Karpas-422 (cell line): ENCODE data around the gene CGB3. TPM values are rescaled to one million over a fixed set of nuclear protein-coding genes. Genes with fewer than 3 reads are reported as not detected.
"Not testable (repeated sequence)": the region's sequence is repeated elsewhere in the genome, so short reads cannot be mapped to it uniquely, and the experiment has no call there.

ENCODE experiments used
- DNase-seq: peaks from one replicate; pipeline ENCODE4 v3.0.0-alpha.2; 2015
- H2AFZ ChIP-seq: fragments of 200-600 bp; sonication (generic); 2 replicates; pipeline ENCODE4 v1.6.1; 2014; ENCODE audit warnings: antibody characterized with exemption, low read length, mixed read lengths
- H3K27ac ChIP-seq: fragments of 200-600 bp; sonication (generic); 2 replicates; pipeline ENCODE4 v1.5.1; 2014; ENCODE audit warnings: mild to moderate bottlenecking, low read length, moderate library complexity
- H3K27me3 ChIP-seq: fragments of 200-600 bp; sonication (generic); 2 replicates; pipeline ENCODE4 v1.6.1; 2014; ENCODE audit warnings: low read length, mixed read lengths
- H3K36me3 ChIP-seq: fragments of 200-600 bp; sonication (generic); 2 replicates; pipeline ENCODE4 v1.6.1; 2014; ENCODE audit warnings: low read length, mixed read lengths; ENCODE audit not compliant: insufficient read depth
- H3K4me1 ChIP-seq: fragments of 200-600 bp; sonication (generic); 2 replicates; pipeline ENCODE4 v1.6.1; 2014; ENCODE audit warnings: mild to moderate bottlenecking, low read length, mixed read lengths
- H3K4me2 ChIP-seq: fragments of 200-600 bp; sonication (generic); 2 replicates; pipeline ENCODE4 v1.6.1; 2014; ENCODE audit warnings: low read length, low read depth, mild to moderate bottlenecking; ENCODE audit not compliant: poor library complexity, severe bottlenecking
- H3K4me3 ChIP-seq: fragments of 200-600 bp; sonication (generic); 2 replicates; pipeline ENCODE4 v1.5.1; 2014; ENCODE audit warnings: mild to moderate bottlenecking, antibody characterized with exemption, low read length, mixed read lengths
- H3K79me2 ChIP-seq: fragments of 200-600 bp; sonication (generic); 2 replicates; pipeline ENCODE4 v1.6.1; 2014; ENCODE audit warnings: mild to moderate bottlenecking, low read length, mixed read lengths
- H3K9ac ChIP-seq: fragments of 200-600 bp; sonication (generic); 2 replicates; pipeline ENCODE4 v1.6.0; 2014; ENCODE audit warnings: low read length
- H3K9me2 ChIP-seq: fragments of 200-600 bp; sonication (generic), shearing (Covaris generic); replicated peaks from 2 replicates; pipeline ENCODE4 v1.6.0; 2014; ENCODE audit warnings: mild to moderate bottlenecking, low read length, moderate library complexity; ENCODE audit not compliant: insufficient read depth
- H3K9me3 ChIP-seq: fragments of 300-700, 200-600 bp; sonication (generic); 2 replicates; pipeline ENCODE4 v1.6.1; 2014; ENCODE audit warnings: low read length, mixed read lengths
- H4K20me1 ChIP-seq: fragments of 200-600 bp; sonication (generic); 2 replicates; pipeline ENCODE4 v1.6.1; 2014; ENCODE audit warnings: mild to moderate bottlenecking, antibody characterized with exemption, low read length, low read depth; ENCODE audit not compliant: insufficient read depth
- total RNA-seq: library from RNA; depleted of rRNA; stranded (reverse); fragments of >200 nt; shearing (Covaris generic); gene quantifications from 2 replicates; pipeline ENCODE4 v1.2.3, GENCODE V29; 2014; ENCODE audit warnings: low replicate concordance

Gene CGB3
- total RNA-seq, 1 experiment from 2014 or later = not detected

GRCh38 chr19:49064029-49064629, 40.0 kb upstream of the CGB3 start:
- H3K9ac ChIP-seq = no peak overlapping the region
- no peaks in the 10 kb centered on the region for H3K27me3 ChIP-seq

GRCh38 chr19:49061445-49061844, 37.3 kb upstream of the CGB3 start:
- Histone ChIP-seq H3K9me2 (no peaks in the 10 kb centered on the region), H2AFZ (no peak overlapping the region), H3K4me2 (no peak overlapping the region), H3K4me1 (no peaks in the 10 kb centered on the region), H3K9ac (no peak overlapping the region), H3K9me3 (no peaks in the 10 kb centered on the region), H3K79me2 (no peaks in the 10 kb centered on the region), H3K36me3 (no peaks in the 10 kb centered on the region), H3K27me3 (no peaks in the 10 kb centered on the region), H4K20me1 (no peaks in the 10 kb centered on the region), H3K27ac (no peak overlapping the region), H3K4me3 (no peak overlapping the region)
- DNase-seq = no peak

More at GRCh38 chr19:49064029-49064629, 40.0 kb upstream of the CGB3 start:
- H3K36me3 ChIP-seq = no peaks in the 10 kb centered on the region
- H3K4me1 ChIP-seq = no peaks in the 10 kb centered on the region
- H4K20me1 ChIP-seq = no peaks in the 10 kb centered on the region
- H3K9me2 ChIP-seq = 0 out of 2 replicates have a peak, but pooled peaks cover under 1% of the 10 kb centered on the region
- H3K79me2 ChIP-seq = no peaks in the 10 kb centered on the region
- no peak overlapping the region for H3K4me3 ChIP-seq
- no peak overlapping the region for H2AFZ ChIP-seq
- DNase-seq = no peak
- H3K27ac ChIP-seq = no peak overlapping the region
- no peak overlapping the region for H3K4me2 ChIP-seq
- no peaks in the 10 kb centered on the region for H3K9me3 ChIP-seq

DNA sequence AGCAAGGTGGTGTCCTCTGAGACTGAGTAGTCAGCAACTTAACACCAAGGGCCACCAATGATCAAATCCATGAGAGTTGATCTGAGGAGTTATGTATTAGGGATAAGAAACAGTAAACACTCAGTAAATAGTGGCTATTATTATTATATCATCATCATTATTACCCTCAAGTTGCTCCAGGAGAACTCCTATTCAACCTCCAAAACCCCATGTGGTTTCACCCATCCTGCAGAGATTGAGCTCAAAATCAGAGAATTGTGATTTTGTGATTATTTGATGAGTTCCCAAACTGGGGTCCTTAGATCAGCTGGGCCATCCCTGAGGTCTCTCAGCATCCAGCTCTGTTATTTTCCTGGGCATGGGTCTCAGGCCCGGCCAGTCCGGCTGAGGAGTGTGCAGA, 36.9 kb upstream of the CGB3 start:
- H3K27me3 ChIP-seq = no peaks in the 10 kb centered on the region
- H3K27ac ChIP-seq = no peak overlapping the region
- H3K9me3 ChIP-seq = no peaks in the 10 kb centered on the region
- H2AFZ ChIP-seq = no peak overlapping the region
- H3K4me3 ChIP-seq = no peak overlapping the region
- H3K36me3 ChIP-seq = no peaks in the 10 kb centered on the region
- no peaks in the 10 kb centered on the region for H3K4me1 ChIP-seq
- H3K9me2 ChIP-seq = no peaks in the 10 kb centered on the region
- no peaks in the 10 kb centered on the region for H4K20me1 ChIP-seq
- H3K79me2 ChIP-seq = no peaks in the 10 kb centered on the region
- no peak overlapping the region for H3K4me2 ChIP-seq
- H3K9ac ChIP-seq = no peak overlapping the region
- no peak for DNase-seq

DNA sequence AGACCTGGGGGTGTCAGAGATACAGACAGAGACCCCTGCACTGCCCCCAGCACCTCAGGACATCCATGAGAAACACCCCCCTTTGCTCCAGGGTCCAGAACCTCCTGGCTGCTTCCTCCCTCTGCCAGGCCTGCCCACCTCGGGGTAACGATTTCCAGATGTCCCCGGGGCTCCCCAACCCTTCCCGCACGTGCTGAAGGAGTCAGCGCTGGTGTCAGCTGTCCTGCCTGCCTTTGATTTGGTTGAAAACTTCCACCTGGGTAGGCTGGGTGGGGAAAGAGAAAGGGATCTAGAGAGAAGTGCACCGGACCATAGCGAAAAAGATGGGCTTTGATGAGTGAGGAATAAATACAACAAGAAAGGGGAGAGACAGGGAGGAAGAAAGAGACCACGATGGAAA, 34.9 kb upstream of the CGB3 start:
- no peaks in the 10 kb centered on the region for H3K9me3 ChIP-seq
- H3K4me1 ChIP-seq = no peaks in the 10 kb centered on the region
- no peak overlapping the region for H3K27ac ChIP-seq
- no peak overlapping the region for H3K4me3 ChIP-seq
- no peaks in the 10 kb centered on the region for H3K9me2 ChIP-seq
- DNase-seq = no peak
- no peaks in the 10 kb centered on the region for H3K27me3 ChIP-seq
- H3K9ac ChIP-seq = no peak overlapping the region
- no peaks in the 10 kb centered on the region for H4K20me1 ChIP-seq
- no peaks in the 10 kb centered on the region for H3K79me2 ChIP-seq
- H3K4me2 ChIP-seq = no peak overlapping the region
- H3K36me3 ChIP-seq = no peaks in the 10 kb centered on the region
- H2AFZ ChIP-seq = no peak overlapping the region

GRCh38 chr19:49058562-49058961, 34.4 kb upstream of the CGB3 start:
- H3K4me1 ChIP-seq = no peaks in the 10 kb centered on the region
- H4K20me1 ChIP-seq = no peaks in the 10 kb centered on the region
- H2AFZ ChIP-seq = no peak overlapping the region
- H3K9me2 ChIP-seq = no peaks in the 10 kb centered on the region
- no peak overlapping the region for H3K27ac ChIP-seq
- no peaks in the 10 kb centered on the region for H3K79me2 ChIP-seq
- H3K4me2 ChIP-seq = no peak overlapping the region
- H3K4me3 ChIP-seq = no peak overlapping the region
- no peak overlapping the region for H3K9ac ChIP-seq
- no peaks in the 10 kb centered on the region for H3K36me3 ChIP-seq
- H3K27me3 ChIP-seq = no peaks in the 10 kb centered on the region
- no peaks in the 10 kb centered on the region for H3K9me3 ChIP-seq
- DNase-seq = peak; percentile 77

- Histone ChIP-seq H3K9me2 (no peaks in the 10 kb centered on the region), H3K9me3 (no peaks in the 10 kb centered on the region), H2AFZ (no peak within 1 kb of the TSS), H3K27ac (no peak within 1 kb of the TSS), H3K27me3 (no peaks in the 10 kb centered on the region), H3K36me3 (no peaks in the 10 kb centered on the region), H4K20me1 (no peaks in the 10 kb centered on the region), H3K4me1 (no peaks in the 10 kb centered on the region), H3K9ac (no peak within 1 kb of the TSS), H3K4me2 (no peak within 1 kb of the TSS), H3K4me3 (no peak within 1 kb of the TSS), H3K79me2 (no peaks in the 10 kb centered on the region)
- DNase-seq = no peak
Measured at GRCh38 chr19:49057636-49058234, 33.6 kb upstream of the CGB3 start, which contains the start of gene CGB7. Gene CGB7 (minus strand): TSS chr19:49057749. CDS start chr19:49055375, 2,374 bp downstream.

DNA sequence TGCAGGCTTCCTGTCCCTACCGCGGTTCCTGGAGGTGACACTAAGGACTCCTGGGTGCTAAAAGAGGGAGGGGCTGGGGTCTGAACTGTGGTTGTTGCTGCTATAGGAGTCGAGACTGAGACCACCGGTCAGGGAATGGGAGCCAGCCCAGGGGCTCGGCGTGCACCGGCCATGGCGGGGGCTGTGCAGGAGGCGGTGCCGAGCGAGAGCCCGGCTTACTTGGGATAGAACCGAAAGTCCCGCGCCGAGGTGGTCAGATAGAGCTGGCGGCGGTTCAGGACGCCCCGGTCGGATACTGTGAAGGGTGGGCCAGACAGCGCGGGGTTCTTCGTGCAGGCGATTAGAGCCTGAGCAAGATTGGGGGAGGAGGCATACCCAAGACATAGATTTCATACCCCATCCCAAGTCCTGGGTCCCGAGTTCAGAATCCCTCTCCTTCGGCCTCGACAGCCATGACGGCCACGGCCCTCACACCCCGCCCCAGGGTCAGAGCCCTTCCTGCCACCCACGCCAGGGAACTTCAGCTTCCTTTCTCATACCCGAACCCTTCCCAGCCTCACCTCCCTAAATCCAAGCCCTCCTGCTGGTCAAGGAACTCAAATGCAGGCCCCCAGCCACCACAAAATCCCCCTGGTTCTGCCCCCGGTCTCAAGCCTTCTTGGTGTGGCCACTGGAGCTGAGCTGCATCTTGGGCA, 32.9 kb upstream of the CGB3 start:
- not testable (repeated sequence) for H3K9ac ChIP-seq, H3K27ac ChIP-seq, H3K27me3 ChIP-seq, H3K9me2 ChIP-seq, H3K4me3 ChIP-seq, H2AFZ ChIP-seq, H3K79me2 ChIP-seq, H3K9me3 ChIP-seq, H3K4me2 ChIP-seq, H3K4me1 ChIP-seq, DNase-seq, H4K20me1 ChIP-seq, H3K36me3 ChIP-seq

GRCh38 chr19:49056101-49056901, 32.2 kb upstream of the CGB3 start:
- no peak overlapping the region for H3K9ac ChIP-seq
- H3K79me2 ChIP-seq = no peaks in the 10 kb centered on the region
- no peak overlapping the region for H3K27ac ChIP-seq
- H3K9me2 ChIP-seq = no peaks in the 10 kb centered on the region
- H3K36me3 ChIP-seq = no peaks in the 10 kb centered on the region
- no peaks in the 10 kb centered on the region for H3K4me1 ChIP-seq
- DNase-seq = peak; percentile 46
- H3K27me3 ChIP-seq = no peaks in the 10 kb centered on the region
- no peak overlapping the region for H3K4me3 ChIP-seq
- H3K4me2 ChIP-seq = no peak overlapping the region
- H2AFZ ChIP-seq = peak overlapping the region; percentile 43; the same call in 1 of the 2 replicates
- no peaks in the 10 kb centered on the region for H3K9me3 ChIP-seq
- H4K20me1 ChIP-seq = no peaks in the 10 kb centered on the region
